C1 segment of cervical spinal cord (tissue), 14 donors: Measurements from ENCODE around the gene GRAP2.

Experiments
- DNase-seq, 14 donors: peaks; one replicate each; lab custom pipeline; 2025; lab: John Stamatoyannopoulos, UW

The GRAP2 gene

DNA sequence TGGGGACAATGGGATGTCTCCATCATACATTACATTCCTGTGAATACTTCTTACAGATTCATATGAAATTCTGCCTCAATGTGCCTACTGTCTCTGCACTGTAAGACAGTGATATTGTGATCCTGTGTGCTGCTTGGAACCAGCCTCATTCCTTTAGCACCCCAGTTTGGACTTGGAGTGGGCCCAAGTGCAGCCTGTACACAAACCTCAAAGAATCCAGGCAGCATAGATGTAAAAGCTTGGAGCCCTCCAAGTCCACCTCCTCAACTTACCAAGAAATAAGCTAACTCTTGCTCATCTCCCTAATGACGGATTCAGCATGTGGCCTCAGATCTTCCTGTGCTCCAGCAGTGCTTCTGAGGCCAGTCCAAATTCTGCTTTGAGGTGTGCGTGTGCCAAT, 24.4 kb downstream of the GRAP2 start:
- DNase-seq, result no peak

DNA sequence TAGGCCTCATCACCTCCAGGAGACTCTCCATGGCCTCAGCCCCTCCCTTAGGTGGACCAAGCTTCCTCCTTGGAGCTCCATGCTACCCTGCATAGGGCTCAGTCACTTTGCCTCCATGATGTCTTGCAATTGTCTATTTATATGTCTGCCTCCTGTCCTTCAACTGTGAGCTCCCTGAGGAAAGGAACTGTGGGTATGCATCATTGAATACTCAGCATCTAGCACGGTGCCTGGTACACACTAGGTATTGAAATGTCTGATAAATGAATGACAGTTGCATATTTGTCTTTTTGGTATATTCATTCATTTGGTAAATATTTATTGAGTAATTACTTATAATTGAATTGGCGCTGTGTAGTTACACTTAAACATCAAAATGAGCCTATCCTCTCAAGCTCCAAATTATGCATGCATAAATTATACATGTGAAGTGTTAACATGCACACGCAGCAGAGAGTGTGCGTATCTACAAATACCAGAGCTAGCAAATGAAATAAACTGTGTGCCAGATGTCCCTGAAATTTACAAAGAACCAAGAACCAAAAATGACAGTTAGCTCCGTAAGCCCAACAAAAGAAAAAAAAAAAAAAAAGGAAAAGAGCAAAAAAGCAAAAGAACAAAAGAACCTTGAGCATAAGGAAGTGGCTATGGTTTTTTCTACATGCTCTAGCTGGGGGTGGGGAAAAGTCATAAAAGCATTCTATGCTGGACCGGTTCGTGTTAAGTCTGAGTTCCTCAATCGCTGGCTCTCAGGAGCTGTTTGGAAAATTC, 25.2 kb downstream of the GRAP2 start:
- DNase-seq, result no peak

DNA sequence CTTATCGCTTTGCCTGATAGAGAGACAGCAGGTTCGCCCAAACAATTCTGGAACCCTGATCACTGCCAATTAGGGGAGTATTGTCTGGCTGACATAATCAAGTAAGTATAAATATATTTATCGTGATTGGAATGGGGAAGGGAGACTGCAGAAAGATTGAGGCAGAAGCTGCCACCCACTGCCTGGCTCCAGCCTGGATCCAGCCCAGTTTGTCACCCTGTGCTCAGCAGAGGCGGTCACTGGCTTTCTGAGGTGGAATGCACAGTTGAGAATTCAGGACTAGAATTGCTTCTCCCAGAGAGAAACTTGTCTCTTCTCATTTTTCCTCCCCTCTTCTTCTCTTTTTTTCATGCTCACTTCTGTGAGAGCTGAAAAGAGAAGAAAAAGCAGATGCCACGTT, 25.9 kb downstream of the GRAP2 start:
- no peak for DNase-seq

DNA sequence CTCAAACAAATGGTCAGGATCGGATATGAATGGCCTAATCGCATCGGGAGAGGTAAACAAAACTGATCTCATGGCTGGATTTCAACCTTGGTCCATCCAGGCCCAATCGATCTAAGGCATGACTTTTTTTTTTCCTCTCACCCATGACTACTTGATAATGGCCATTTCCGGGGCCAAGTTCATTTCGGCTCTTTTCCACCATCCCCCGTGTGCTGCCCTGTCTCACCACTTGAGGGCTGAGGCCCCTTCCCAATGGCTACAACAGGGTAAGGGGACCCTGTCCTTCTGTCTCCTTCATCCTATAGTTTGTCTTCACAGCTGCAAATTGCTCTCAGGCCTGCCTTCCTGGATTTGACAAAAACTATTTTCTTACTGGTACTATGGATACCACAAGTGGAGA, 26.7 kb downstream of the GRAP2 start:
- no peak for DNase-seq

DNA sequence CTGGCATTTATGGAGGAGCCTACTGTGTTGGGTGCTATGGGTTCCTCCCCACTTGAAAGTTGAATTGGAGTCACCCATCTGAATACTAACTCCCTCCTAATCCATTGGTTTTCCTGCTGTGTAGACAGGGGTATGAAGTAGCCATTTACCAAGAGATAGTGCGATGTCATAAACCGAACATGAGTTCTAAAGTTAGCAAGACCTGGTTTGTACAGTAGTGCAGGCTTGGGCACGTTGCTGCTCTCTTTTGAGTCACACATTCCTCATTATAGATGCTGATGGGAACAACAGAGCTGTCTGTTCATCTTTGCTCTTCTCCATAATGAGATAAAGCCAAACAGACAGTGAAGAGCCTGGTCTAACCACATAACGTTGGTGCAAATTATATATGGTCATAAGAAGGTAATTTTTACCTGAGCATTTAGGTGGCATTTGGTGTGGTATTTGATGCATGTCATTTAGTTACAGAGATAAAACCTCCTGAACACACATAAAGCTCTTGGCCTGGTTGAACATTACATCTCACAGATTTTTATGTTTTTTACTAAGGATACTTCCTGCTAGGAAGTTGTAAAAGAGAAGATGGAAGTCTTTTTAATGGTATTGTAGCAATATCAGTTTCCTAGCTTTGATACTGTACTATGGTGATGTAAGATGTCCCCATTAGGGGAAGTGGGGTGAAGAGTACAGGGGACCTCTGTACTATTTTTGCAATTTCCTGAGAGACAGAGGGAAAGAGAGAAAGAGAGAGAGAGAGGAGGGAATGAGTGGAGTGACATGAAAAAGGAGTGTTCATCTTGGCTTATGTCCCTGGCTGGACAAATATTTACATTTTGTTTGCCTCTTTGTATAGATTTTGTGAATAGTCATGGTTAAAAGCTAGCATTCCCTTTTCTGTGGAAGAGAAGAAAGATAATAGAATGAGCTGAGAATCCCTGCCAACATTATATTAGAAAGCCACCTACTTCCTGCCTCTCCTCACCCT, 27.9 kb downstream of the GRAP2 start:
- no peak for DNase-seq

DNA sequence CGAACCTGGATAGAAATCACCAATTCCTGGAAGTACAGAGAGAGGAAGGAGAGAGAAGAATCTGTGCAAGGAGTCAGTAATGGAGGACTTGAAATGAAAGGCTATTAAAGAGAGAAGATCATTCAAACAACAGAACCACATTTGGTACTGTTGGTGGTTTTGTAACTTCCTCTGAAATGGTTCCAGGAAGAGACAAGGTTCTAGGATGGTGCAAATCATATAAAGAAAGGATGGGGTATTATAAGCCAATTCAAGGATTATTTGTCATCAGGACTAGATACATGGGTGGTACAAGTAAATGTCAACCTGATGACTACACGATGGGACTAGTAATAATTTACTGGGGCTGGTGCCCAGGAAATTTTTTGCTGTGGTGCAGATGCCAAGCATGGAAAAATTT, 30.4 kb downstream of the GRAP2 start:
- no peak for DNase-seq

DNA sequence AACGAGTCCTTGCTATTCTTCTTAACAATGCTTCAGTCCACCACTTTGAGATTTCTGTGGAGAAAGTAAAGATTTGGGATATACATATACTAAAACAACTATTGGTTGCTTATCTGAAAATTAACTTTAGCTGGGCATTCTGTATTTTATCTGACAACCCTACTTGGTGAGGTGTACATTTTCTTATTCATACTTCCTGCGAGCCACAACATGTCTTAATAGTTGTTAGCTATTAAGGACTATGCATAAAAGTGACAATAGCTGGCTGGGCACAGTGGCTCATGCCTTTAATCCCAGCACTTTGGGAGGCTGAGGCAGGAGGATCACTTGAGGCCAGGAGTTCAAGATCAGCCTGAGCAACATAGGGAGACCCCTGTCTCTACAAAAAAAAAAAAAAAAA, 31.3 kb downstream of the GRAP2 start:
- no peak for DNase-seq

DNA sequence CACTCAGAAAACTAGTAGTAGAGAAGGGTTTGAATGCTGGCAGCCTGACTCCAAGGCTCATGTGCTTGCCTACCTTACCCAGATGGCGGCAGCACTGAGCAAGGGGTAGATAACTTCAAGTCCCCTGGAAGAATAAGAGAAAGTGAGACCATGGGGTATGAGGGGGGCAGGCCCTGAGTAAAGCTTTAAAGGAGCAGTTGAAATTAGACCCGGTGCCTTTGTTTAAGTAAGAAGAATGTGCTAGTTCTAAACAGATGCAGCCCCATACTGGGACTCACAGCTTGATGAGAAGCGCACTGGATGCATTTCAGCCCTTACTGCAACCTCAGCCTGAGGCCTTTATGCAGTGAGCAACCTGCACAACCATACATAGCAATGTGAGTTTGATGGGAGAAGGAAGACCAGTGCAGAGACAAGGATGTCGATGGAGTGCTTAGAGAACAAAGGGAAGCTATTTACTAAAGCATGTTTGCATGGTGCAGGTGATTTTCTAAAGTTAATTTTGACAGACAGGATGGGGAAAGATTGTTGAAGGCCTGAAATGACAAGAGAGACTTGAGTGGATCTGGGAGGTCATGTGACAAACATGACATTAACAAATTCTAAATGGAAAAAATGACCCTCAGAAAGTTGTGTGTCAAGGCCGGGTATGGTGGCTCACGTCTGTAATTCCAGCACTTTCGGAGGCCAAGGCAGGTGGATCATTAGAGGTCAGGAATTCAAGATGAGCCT, 32.2 kb downstream of the GRAP2 start:
- DNase-seq, result no peak

DNA sequence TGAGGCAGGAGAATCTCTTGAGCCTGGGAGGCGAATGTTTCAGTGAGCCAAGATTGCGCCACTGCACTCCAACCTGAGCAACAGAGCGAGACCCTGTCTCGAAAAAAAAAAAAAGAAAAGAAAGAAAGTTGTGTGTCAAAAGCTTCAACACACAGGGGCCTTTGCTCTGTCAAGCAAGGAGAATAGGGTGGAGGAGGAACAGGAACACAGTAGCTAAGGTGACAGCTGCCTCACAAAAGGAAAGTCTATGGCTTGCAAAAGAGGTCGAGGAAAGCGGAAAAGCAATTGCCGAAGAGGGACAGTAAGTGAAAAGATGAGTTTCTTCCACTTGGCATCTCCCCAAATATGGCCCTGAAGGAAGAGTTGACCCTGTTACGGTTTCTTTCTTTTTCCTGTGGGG, 32.9 kb downstream of the GRAP2 start:
- no peak for DNase-seq

DNA sequence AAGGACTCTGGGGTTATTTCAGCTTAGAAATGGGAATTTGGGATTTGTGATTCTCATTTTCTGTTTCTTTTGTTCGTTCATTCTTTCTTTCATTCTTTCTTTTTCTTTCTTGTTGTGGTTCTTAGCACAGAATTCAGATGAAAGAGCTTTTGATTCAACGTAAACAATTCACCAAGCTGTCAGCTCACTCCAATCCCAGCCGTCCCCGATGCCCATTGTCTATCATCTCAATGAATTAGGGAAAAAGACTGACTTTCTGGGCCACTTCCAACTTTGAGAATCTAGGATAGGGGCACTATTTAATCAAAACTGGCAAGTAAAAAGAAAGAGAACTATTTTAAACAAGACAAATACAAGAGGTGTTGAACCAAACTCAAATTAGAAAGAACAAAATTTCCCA, 34.2 kb downstream of the GRAP2 start:
- no peak for DNase-seq

DNA sequence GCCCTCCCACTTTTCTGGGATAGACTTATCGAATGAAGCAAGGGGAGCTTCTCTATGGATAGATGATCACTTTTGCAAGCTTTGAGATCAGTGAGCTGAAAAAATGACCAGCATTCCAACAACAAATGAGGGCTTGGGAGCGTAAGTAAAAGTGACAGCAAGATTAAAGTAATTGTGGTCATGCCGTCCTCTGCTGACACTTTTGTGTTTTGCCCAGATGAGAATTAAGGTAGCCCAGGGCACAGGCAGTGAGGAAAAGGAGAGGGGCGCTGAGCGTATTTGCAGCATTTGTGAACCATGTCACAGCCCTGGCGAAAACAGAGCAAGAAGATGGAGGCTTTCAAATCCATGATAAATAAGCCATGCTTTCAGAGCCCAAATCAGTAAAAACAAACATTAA, 34.7 kb downstream of the GRAP2 start:
- DNase-seq, result no peak

DNA sequence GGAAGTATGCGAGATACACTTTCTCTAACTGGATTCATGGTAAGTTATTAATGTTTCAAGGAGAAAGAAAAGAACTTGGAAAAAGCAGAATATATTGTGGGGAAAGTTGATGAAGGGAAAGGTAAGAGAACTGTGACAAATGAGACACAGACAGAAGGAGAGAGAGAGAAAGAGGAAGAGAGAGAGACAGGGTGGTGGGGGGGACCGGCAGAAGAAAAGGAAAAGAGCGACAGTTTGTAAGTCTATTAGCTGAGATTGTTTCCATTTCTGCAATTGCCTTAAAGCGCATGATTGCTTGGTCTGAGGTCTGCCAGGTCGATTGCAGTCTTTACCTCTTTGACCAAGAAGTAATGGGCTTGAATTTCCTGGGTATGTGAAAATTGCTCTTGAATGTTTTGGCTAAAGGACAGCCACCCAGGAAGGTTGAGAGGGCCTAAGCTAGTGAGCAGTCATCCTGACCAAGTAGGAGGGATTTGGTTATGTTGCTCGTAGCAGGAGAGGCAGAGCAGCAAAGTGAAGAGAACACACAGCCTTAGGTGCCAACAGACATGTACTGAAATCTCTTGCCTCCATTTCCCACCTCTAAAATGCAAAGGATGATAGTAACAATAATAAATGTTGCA, 35.8 kb downstream of the GRAP2 start:
- no peak for DNase-seq

DNA sequence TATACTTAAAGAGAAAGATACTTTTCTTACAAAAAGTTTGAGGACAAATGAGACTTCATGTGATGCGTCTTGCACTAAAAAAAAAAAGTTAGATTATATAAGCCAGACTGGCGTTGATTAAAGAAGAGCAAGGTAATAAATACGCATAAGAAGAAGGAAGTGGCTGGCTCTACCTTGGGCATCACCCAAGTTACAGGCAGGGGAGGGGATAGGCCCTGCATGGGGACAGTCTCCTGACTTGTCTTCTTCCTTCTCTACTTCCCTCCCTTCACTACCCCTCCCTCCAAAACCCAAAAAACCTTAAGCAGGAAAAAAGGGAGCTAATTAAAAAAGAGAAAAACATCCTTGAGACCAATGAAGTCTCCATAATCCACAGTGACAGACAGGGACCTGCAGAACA, 37.0 kb downstream of the GRAP2 start:
- DNase-seq, result no peak

DNA sequence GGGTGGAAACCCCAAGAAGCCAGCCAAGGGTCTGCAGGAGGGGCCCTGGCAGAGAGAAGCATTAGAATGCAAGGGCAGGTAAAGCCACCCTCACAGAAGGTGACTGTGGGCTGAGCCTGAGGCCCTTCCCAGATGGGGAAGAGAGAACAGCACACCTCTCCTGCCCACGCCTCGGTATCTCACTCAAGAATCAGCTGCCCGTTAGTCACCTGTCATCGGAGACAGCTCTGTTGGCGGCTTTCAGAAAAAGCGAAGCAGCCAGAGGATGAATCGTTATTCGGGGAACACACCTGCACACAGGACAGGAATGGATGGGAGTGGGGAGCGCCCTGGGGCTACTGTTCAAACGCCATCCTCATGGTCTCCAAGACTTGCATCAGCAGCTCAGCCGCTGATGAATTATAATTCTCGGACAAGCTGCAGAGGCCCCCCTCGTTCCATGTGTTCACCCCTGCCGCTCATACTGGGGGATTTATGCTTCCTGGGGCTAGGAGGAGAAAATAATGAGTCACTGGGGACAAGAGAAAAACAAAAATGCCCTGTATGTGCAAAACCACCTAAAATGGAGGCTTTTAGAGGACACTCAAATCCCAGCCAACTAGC, 37.7 kb downstream of the GRAP2 start:
- no peak for DNase-seq

DNA sequence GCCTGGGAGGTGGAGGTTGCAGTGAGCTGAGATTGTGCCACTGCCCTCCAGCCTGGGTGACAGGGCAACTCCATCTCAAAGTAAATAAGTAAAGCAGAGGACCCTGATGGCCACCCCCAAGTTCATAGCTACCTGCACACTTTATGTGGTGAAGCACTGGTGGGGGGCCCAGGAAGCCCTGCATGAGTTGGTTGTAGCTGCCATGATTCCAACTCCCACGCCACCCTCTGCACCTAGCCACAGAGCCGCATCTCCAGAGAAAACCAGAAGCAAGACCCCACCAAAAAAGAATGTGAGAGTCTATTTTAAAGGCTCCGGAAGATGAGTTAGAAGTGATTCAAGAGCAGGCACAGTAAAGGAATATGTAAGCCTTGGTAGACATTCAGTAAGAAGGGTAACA, 38.9 kb downstream of the GRAP2 start:
- DNase-seq, result no peak

DNA sequence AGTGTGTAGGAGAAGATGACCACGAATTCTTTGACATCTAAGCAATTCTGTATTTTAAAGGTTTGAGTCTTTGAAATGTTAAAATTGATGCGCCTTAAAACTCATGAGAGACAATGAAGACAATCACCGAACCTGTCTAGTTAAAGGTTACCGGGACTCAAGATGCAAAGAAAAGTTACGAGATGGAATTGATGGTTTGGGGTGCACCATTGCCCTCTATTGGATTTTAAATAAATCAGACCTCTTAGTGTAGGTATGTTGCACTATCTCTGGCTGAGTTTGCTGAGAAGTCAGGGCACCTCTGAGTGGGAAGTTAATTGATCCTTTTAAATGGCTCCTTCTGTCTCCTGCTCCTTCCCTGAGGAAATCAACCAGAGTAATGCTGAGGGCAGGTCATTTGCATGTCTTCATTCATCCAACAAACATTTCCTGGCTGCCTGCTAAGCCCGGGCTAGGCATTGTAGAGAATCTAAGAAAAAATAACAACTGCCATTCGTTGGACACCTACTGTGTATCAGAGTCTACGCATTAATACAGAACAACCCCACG, 39.9 kb downstream of the GRAP2 start:
- DNase-seq, result no peak

DNA sequence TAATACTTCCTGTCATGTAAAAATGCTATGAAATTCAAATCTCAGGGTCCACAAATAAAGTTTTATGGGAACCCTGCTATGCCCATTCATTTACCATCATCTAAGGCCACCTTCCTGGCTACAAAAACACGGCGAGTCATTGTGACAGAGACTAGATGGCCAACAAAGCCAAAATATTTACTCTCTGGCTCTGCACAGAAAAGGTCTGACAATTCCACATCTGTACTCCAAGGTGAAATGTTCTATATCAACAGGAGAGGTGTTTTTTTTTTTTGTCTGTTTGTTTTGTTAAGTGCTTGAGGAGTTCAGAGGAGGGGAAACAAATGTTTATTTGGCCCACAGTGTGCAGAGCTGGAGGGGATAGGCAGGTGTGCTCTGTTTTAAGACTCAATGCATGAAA, 40.7 kb downstream of the GRAP2 start:
- DNase-seq, result no peak

DNA sequence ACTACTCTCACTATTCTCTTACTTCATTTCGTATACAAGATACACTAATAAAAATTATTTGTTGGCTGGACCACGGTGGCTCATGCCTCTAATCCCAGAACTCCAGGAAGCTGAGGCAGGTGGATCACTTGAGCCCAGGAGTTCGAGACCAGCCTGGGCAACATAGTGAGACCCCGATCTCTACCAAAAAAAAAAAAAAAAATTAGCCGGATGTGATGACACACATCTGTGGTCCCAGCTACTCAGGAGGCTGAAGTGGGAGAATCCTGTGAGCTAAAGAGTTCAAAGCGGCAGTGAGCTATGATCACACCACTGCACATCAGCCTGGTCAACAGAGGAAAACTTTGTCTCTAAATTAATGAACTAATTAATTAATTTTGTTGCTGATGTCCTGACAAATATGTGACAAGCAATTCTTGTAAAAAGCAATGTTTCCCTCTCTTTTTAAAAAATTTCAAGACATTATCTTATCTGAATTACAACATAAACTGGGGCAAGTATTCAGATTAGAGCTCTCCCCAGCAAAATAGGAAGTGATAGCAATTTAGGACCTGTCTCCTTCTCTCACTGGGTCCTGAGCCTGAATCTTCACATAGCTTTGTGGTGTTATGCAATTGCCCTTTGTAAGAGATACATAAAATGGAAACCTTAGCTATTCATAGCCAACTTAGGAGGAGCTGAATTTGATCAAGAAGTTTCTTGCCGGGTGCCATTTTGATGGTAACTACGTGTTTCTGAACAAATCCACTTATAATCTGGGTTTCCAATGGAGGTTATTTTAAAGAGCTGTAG, 41.8 kb downstream of the GRAP2 start:
- DNase-seq, result no peak

DNA sequence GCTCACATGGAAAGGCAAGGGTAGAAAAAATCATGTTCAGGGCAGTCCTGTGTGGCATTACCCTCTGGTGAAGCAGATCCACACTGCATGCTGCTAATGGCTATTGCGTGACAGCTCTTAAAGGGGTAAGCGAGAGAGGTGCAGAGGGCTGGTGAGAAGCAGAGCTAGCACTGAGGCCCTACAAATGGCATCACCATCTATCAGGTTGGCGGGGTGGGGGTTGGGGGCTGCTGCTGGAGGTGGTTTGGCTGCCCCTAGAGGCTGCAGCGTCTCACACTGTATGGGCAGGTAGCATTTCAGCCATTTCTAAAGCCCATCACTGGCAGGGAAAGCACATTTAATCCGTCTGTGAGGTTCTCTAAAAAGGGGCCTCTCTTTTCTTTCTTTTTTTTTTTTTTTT, 42.5 kb downstream of the GRAP2 start:
- no peak for DNase-seq
